Central memory CD4-positive, alpha-beta T cell (primary cell): Measurements from ENCODE around the gene DEAF1.
"Not testable (repeated sequence)": the region's sequence is repeated elsewhere in the genome, so short reads cannot be mapped to it uniquely, and the experiment has no call there.

Experiments
- DNase-seq: peaks from one replicate; pipeline ENCODE4 v3.0.0; 2022
- total RNA-seq, 3 experiments: gene quantifications; one replicate each; lab custom pipeline; 2026; lab: John Stamatoyannopoulos, UW

The DEAF1 gene
- 33.4 to 44.9 (median 35.2) reads per million in 3 experiments for total RNA-seq

GRCh38 chr11:694563-695287 lies at the start of gene DEAF1:
DEAF1 (minus strand) TSS chr11:695222; CDS start chr11:695047, 175 bp downstream.
- peak; percentile 99 for DNase-seq

- DNase-seq, result no peak
Observed at GRCh38 chr11:742571-743201, 47.7 kb upstream of the DEAF1 start.

- DNase-seq, result no peak
Observed at GRCh38 chr11:742156-742546, 47.1 kb upstream of the DEAF1 start.

- DNase-seq, result not testable (repeated sequence)
Observed at GRCh38 chr11:737899-738298, 42.9 kb upstream of the DEAF1 start.

GRCh38 chr11:737366-737765 lies 42.3 kb upstream of the DEAF1 start:
- DNase-seq, result no peak

GRCh38 chr11:734541-734940 lies 39.5 kb upstream of the DEAF1 start:
- not testable (repeated sequence) for DNase-seq

- no peak for DNase-seq
Observed at GRCh38 chr11:733072-733471, 38.0 kb upstream of the DEAF1 start.

GRCh38 chr11:729492-730074 lies 34.6 kb upstream of the DEAF1 start:
- no peak for DNase-seq

- DNase-seq, result no peak
Observed at GRCh38 chr11:728901-729491, 34.0 kb upstream of the DEAF1 start.

GRCh38 chr11:727859-728748 lies 33.1 kb upstream of the DEAF1 start:
- DNase-seq, result peak; percentile 67

GRCh38 chr11:727281-727701 lies 32.3 kb upstream of the DEAF1 start:
- DNase-seq, result no peak

GRCh38 chr11:726278-727220 lies 31.5 kb upstream of the DEAF1 start:
- DNase-seq, result peak; percentile 35

GRCh38 chr11:725624-726202 lies 30.7 kb upstream of the DEAF1 start:
- DNase-seq, result no peak

GRCh38 chr11:724778-725386 lies 29.9 kb upstream of the DEAF1 start:
- DNase-seq, result no peak

GRCh38 chr11:724049-724777 lies 29.2 kb upstream of the DEAF1 start:
- no peak for DNase-seq

GRCh38 chr11:723120-723883 lies 28.3 kb upstream of the DEAF1 start:
- DNase-seq, result peak; percentile 64

- no peak for DNase-seq
Observed at GRCh38 chr11:722346-722811, 27.4 kb upstream of the DEAF1 start.

GRCh38 chr11:721741-722345 lies 26.8 kb upstream of the DEAF1 start:
- peak; percentile 31 for DNase-seq
